HEK293 (cell line): ENCODE results near the gene ENAH.

Source experiments
- CTCF ChIA-PET: fragments of 350-600 bp; formaldehyde crosslinking; extraction: SDS; loops from one replicate; lab custom pipeline; 2021; ENCODE audit warnings: antibody characterized with exemption; lab: Yijun Ruan, JAX
- POLR2A ChIA-PET: fragments of 300-600 bp; formaldehyde crosslinking; extraction: SDS; loops from one replicate; lab custom pipeline; 2020; ENCODE audit warnings: antibody characterized with exemption, inconsistent platforms; lab: Yijun Ruan, JAX
- H3K27ac ChIP-seq: fragments of 200-500 bp; sonication (Bioruptor generic); 2 replicates; pipeline ENCODE4 v1.5.1; 2014; ENCODE audit warnings: low read depth, low read length, control low read depth, inconsistent platforms; ENCODE audit errors: extremely low read depth
- H3K36me3 ChIP-seq, 2 experiments: fragments of 200-500 bp in 1 of 2; sonication (Bioruptor generic) in 1 of 2; 1 replicate in 1 of 2; 2 replicates in 1 of 2; pipeline ENCODE4 v1.5.1; 2014 to 2017; ENCODE audit warnings: inconsistent platforms in 2 of 2, low read length in 2 of 2; ENCODE audit not compliant: control insufficient read depth in 2 of 2, insufficient read depth in 1 of 2
- H3K4me1 ChIP-seq: fragments of 200-500 bp; sonication (Bioruptor generic); 2 replicates; pipeline ENCODE4 v1.5.1; 2014; ENCODE audit warnings: mild to moderate bottlenecking, low read length, inconsistent platforms; ENCODE audit not compliant: control insufficient read depth, insufficient read depth
- H3K4me3 ChIP-seq: 2 replicates; pipeline ENCODE4 v1.5.1; 2011; ENCODE audit warnings: low read depth, mild to moderate bottlenecking, control low read depth, low read length, moderate library complexity
- H3K9me3 ChIP-seq: fragments of 200-500 bp; sonication (Bioruptor generic); 2 replicates; pipeline ENCODE4 v1.5.1; 2014; ENCODE audit warnings: low read depth, low read length, inconsistent platforms; ENCODE audit not compliant: control insufficient read depth, insufficient read depth
- BCL11A ChIP-seq: fragments of 450-650 bp; formaldehyde crosslinking; IDR thresholded peaks from 2 replicates; pipeline ENCODE4 v1.5.1; 2016; ENCODE audit warnings: low read depth, missing biosample characterization, missing genetic modification characterization
- EGR2 ChIP-seq: fragments of 450-650 bp; formaldehyde crosslinking; IDR thresholded peaks from 2 replicates; pipeline ENCODE4 v1.5.1; 2016; ENCODE audit warnings: low read depth, missing biosample characterization, missing genetic modification characterization
- KLF1 ChIP-seq: fragments of 450-650 bp; formaldehyde crosslinking; IDR thresholded peaks from 2 replicates; pipeline ENCODE4 v1.5.1; 2016; ENCODE audit warnings: missing biosample characterization, missing genetic modification characterization
- KLF16 ChIP-seq: fragments of 450-650 bp; formaldehyde crosslinking; IDR thresholded peaks from 2 replicates; pipeline ENCODE4 v1.5.1; 2017; ENCODE audit warnings: missing biosample characterization, missing genetic modification characterization
- OSR2 ChIP-seq: fragments of 450-650 bp; formaldehyde crosslinking; IDR thresholded peaks from 2 replicates; pipeline ENCODE4 v1.5.1; 2016; ENCODE audit warnings: missing biosample characterization, missing genetic modification characterization
- RBAK ChIP-seq: fragments of 450-650 bp; formaldehyde crosslinking; IDR thresholded peaks from 2 replicates; pipeline ENCODE4 v1.5.1; 2016; ENCODE audit warnings: missing biosample characterization, missing genetic modification characterization
- REPIN1 ChIP-seq: fragments of 450-650 bp; formaldehyde crosslinking; IDR thresholded peaks from 2 replicates; pipeline ENCODE4 v1.5.1; 2017; ENCODE audit warnings: missing biosample characterization, missing genetic modification characterization, low read depth
- ZBTB7A ChIP-seq: fragments of 450-650 bp; formaldehyde crosslinking; IDR thresholded peaks from 2 replicates; pipeline ENCODE4 v1.5.1; 2016; ENCODE audit warnings: low read depth, missing biosample characterization, missing genetic modification characterization
- ZFHX2 ChIP-seq: fragments of 450-650 bp; formaldehyde crosslinking; conservative IDR thresholded peaks from 2 replicates; pipeline ENCODE4 v1.5.1; 2016; ENCODE audit warnings: missing biosample characterization, missing genetic modification characterization
- ZNF174 ChIP-seq: fragments of 450-650 bp; formaldehyde crosslinking; IDR thresholded peaks from 2 replicates; pipeline ENCODE4 v1.5.0; 2017; ENCODE audit warnings: missing biosample characterization, mild to moderate bottlenecking, missing genetic modification characterization
- ZNF2 ChIP-seq: fragments of 450-650 bp; formaldehyde crosslinking; IDR thresholded peaks from 2 replicates; pipeline ENCODE4 v1.5.1; 2016; ENCODE audit warnings: missing biosample characterization, missing genetic modification characterization
- ZNF211 ChIP-seq: fragments of 450-650 bp; formaldehyde crosslinking; IDR thresholded peaks from 2 replicates; pipeline ENCODE4 v1.5.1; 2016; ENCODE audit warnings: low read depth, missing biosample characterization, missing genetic modification characterization
- ZNF548 ChIP-seq: fragments of 450-650 bp; formaldehyde crosslinking; IDR thresholded peaks from 2 replicates; pipeline ENCODE4 v1.5.1; 2016; ENCODE audit warnings: missing biosample characterization, missing genetic modification characterization
- ZNF600 ChIP-seq: fragments of 450-650 bp; formaldehyde crosslinking; IDR thresholded peaks from 2 replicates; pipeline ENCODE4 v1.5.1; 2016; ENCODE audit warnings: missing biosample characterization, missing genetic modification characterization
- ZNF629 ChIP-seq: fragments of 450-650 bp; formaldehyde crosslinking; IDR thresholded peaks from 2 replicates; pipeline ENCODE4 v1.5.1; 2017; ENCODE audit warnings: missing biosample characterization, missing genetic modification characterization
- TF ChIP-seq, protein P1 (sequence below): fragments of 450-650 bp; formaldehyde crosslinking; IDR thresholded peaks from 2 replicates; pipeline ENCODE4 v1.5.1; 2016; ENCODE audit warnings: missing biosample characterization, missing genetic modification characterization, borderline replicate concordance
- TF ChIP-seq, protein P2 (sequence below): fragments of 450-650 bp; formaldehyde crosslinking; IDR thresholded peaks from 2 replicates; pipeline ENCODE4 v1.5.1; 2016; ENCODE audit warnings: missing biosample characterization, missing genetic modification characterization

The ENAH gene

DNA sequence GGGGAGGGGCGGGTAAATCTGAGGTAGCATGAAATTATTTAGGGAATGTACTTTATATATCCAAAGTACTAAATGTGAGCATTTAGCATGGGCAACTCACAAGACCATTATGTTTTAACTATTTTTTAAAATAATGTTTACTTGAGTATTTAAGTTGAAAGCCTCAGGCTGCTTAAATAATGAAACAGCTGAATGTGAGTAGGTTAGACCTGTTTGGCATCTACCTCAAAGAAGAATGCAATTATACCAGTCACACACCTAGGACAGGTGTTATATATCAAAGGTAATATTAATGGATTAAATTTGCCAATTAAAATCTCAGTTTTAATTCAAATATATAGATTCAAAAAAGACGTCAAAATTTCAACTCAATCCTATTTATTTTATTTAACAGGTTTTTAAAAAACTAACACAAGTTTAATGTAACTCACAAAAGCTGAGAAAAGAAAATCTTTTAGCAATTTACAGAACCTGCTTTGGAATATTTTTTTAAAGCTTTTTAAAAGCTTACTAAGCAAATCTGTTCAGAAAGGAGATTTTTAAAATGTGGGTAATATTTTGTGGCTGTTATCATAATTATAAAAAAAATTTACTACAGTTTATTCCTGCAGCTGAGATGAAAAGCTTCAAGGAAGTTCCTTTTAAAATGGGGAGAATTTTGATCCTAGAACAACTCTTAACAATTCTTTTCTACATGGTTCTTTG, 120.5 kb downstream of the ENAH start:
- Histone ChIP-seq H3K36me3 (peaks cover 0 to 23% of the 10 kb centered on the region in 2 experiments; a peak in 1 of 3 replicates), H3K27ac (no peak overlapping the region), H3K4me3 (no peak overlapping the region)
- ChIA-PET CTCF (interaction anchor here (0.6 to 0.7 kb wide), 3 partner anchors 16 to 58 kb away, joined by 3 to 4 read pairs (median 3); no protein-coding TSS in a partner anchor), POLR2A (no interaction called here)
- TF ChIP-seq ZNF174 (tag by site-specific recombination) = peak; percentile 59; the same call in 1 of the 2 replicates
- no peak for TF ChIP-seq ZNF600 (tag by site-specific recombination)
- TF ChIP-seq, all 188 proteins: peak for 1
- Histone ChIP-seq H3K9me3 (no peaks in the 10 kb centered on the region), H3K4me1 (peaks cover 39% of the 10 kb centered on the region)

DNA sequence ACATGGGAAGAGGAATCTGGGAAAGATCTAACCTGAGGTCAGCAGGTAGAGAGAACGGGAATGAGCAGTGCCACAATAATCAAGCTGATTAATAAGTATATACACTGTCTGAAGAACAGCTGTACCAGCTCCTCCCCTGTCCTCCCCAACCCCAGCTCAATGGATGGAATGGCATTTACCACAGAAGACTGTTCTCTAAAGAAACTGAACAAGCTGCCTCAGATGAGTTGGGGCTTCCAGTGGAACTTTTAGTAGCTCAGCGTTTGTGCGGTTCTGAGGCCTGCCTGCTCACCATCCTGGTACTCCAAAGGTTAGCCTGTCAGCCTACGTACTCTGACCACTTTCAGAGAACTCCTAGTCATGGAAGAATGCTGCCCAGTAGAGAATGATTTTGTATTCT, 123.2 kb downstream of the ENAH start:
- no peak overlapping the region for H3K27ac ChIP-seq
- ChIA-PET CTCF (interaction anchor here (1.2 to 1.6 kb wide), 3 partner anchors 8 to 243 kb away, joined by 3 to 4 read pairs (median 3); no protein-coding TSS in a partner anchor), POLR2A (interaction anchor here (0.6 to 0.9 kb wide), 2 partner anchors 248 to 259 kb away, joined by 3 to 4 read pairs; partner anchors contain the start of gene SRP9)
- no peak overlapping the region for H3K4me3 ChIP-seq
- no peaks in the 10 kb centered on the region for H3K9me3 ChIP-seq
- peaks cover 16% of the 10 kb centered on the region for H3K4me1 ChIP-seq
- peaks cover 0 to 23% of the 10 kb centered on the region in 2 experiments; a peak in 1 of 3 replicates for H3K36me3 ChIP-seq
- TF ChIP-seq ZNF629 = no peak
- TF ChIP-seq KLF16 (tag by site-specific recombination) = no peak
- TF ChIP-seq, protein P1, sequence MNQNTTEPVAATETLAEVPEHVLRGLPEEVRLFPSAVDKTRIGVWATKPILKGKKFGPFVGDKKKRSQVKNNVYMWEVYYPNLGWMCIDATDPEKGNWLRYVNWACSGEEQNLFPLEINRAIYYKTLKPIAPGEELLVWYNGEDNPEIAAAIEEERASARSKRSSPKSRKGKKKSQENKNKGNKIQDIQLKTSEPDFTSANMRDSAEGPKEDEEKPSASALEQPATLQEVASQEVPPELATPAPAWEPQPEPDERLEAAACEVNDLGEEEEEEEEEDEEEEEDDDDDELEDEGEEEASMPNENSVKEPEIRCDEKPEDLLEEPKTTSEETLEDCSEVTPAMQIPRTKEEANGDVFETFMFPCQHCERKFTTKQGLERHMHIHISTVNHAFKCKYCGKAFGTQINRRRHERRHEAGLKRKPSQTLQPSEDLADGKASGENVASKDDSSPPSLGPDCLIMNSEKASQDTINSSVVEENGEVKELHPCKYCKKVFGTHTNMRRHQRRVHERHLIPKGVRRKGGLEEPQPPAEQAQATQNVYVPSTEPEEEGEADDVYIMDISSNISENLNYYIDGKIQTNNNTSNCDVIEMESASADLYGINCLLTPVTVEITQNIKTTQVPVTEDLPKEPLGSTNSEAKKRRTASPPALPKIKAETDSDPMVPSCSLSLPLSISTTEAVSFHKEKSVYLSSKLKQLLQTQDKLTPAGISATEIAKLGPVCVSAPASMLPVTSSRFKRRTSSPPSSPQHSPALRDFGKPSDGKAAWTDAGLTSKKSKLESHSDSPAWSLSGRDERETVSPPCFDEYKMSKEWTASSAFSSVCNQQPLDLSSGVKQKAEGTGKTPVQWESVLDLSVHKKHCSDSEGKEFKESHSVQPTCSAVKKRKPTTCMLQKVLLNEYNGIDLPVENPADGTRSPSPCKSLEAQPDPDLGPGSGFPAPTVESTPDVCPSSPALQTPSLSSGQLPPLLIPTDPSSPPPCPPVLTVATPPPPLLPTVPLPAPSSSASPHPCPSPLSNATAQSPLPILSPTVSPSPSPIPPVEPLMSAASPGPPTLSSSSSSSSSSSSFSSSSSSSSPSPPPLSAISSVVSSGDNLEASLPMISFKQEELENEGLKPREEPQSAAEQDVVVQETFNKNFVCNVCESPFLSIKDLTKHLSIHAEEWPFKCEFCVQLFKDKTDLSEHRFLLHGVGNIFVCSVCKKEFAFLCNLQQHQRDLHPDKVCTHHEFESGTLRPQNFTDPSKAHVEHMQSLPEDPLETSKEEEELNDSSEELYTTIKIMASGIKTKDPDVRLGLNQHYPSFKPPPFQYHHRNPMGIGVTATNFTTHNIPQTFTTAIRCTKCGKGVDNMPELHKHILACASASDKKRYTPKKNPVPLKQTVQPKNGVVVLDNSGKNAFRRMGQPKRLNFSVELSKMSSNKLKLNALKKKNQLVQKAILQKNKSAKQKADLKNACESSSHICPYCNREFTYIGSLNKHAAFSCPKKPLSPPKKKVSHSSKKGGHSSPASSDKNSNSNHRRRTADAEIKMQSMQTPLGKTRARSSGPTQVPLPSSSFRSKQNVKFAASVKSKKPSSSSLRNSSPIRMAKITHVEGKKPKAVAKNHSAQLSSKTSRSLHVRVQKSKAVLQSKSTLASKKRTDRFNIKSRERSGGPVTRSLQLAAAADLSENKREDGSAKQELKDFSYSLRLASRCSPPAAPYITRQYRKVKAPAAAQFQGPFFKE = no peak
- no peak for TF ChIP-seq RBAK (tag by site-specific recombination)
- TF ChIP-seq, protein P2, sequence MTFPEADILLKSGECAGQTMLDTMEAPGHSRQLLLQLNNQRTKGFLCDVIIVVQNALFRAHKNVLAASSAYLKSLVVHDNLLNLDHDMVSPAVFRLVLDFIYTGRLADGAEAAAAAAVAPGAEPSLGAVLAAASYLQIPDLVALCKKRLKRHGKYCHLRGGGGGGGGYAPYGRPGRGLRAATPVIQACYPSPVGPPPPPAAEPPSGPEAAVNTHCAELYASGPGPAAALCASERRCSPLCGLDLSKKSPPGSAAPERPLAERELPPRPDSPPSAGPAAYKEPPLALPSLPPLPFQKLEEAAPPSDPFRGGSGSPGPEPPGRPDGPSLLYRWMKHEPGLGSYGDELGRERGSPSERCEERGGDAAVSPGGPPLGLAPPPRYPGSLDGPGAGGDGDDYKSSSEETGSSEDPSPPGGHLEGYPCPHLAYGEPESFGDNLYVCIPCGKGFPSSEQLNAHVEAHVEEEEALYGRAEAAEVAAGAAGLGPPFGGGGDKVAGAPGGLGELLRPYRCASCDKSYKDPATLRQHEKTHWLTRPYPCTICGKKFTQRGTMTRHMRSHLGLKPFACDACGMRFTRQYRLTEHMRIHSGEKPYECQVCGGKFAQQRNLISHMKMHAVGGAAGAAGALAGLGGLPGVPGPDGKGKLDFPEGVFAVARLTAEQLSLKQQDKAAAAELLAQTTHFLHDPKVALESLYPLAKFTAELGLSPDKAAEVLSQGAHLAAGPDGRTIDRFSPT = no peak
- TF ChIP-seq BCL11A (tag by site-specific recombination) = no peak
- no peak for TF ChIP-seq REPIN1

DNA sequence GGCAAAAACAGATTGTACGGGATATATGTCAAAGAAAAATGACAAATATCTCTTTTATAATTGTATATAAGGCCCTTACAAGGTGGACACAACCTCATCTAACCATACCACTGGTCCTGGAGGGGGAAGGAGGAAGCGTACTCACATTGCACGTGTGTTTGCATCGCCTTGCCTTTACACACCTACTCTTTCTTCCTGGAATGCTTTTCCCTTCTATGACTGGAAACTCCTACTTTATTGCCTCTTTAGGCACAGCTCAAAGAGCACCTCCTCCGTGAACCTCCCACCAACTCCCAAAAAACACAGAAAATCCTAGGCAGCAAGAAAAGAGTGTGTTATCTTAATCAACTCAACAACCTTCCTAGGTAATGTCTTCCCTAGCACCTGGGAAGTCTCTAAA, 125.3 kb downstream of the ENAH start:
- Histone ChIP-seq H3K27ac (no peak overlapping the region), H3K36me3 (peaks cover 0 to 23% of the 10 kb centered on the region in 2 experiments; a peak in 1 of 3 replicates), H3K4me3 (no peak overlapping the region), H3K9me3 (no peaks in the 10 kb centered on the region), H3K4me1 (peaks cover 13% of the 10 kb centered on the region; the same call in 1 of the 2 replicates)
- TF ChIP-seq ZNF2 (tag by site-specific recombination) = no peak
- no peak for TF ChIP-seq ZNF211
- TF ChIP-seq KLF1 (tag by site-specific recombination) = no peak
- no peak for TF ChIP-seq ZNF548
- TF ChIP-seq ZBTB7A (tag by site-specific recombination) = no peak
- TF ChIP-seq EGR2 = peak; percentile 97
- TF ChIP-seq ZFHX2 (tag by site-specific recombination) = peak; percentile 97
- no peak for TF ChIP-seq OSR2
- ChIA-PET POLR2A (no interaction called here), CTCF (interaction anchor here (0.6 to 1.0 kb wide), 3 partner anchors 52 to 245 kb away, joined by 3 to 4 read pairs (median 3); no protein-coding TSS in a partner anchor)
